ENCODE measurements around the gene UGDH. TPM values are rescaled to one million over a fixed set of nuclear protein-coding genes. Genes with fewer than 3 reads are reported as not detected.
A peak's percentile ranks its signal among the peaks of the same experiment; 100 is the strongest.

UGDH gene
- total and polyA plus RNA-seq, 2 of the 8 experiments (the other 6 are each of a cell fraction or from before 2014, with no cell fraction given) = 32.0 to 128 TPM

DNA sequence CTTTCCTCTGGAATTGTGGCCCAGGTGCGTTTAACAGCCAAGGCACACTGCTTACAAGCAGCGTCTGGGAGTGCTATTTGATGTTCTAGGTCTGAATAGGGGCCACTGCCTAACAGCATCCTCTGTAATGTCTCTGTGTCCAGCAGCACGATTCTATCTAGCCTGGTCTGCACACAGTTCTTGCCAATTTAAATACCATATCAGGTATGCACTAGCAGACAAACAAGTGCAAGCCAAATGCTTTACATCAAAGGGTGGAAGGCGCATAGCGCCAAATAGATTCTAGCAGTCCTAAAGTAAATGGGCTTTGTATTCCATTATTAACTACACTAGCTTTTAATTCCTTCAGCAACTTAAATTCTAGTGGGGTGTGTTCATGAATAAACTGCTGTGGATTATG lies 15.8 kb upstream of the UGDH start:
- no peak overlapping the region for H2BK5ac ChIP-seq (ENCODE audit: low read depth, low read length)
- H3K36me3 ChIP-seq (ENCODE audit: control insufficient read depth in 2 of 4, insufficient read depth in 4 of 4, low read length in 3 of 4) = no peaks in the 10 kb centered on the region
- H3K27ac ChIP-seq (ENCODE audit: low read depth, low read length) = no peak overlapping the region
- peak overlapping the region in 1 of 2 experiments; percentile 22; a peak in 1 of 4 replicates for H3K4me2 ChIP-seq (ENCODE audit: insufficient read depth in 1 of 2, low read depth in 2 of 2, low read length in 2 of 2)
- no peak overlapping the region for H3K9ac ChIP-seq (replicated peaks in 1 of 4; ENCODE audit: extremely low read depth in 1 of 4, low read depth in 3 of 4, low read length in 3 of 4)
- no peak overlapping the region for H3K4me3 ChIP-seq (ENCODE audit: extremely low read depth in 1 of 4, insufficient read depth in 2 of 4, low read depth in 3 of 4, low read length in 4 of 4)
- H3K4ac ChIP-seq (replicated peaks; ENCODE audit: insufficient read length, low read depth, low read length) = no peak overlapping the region
- WGBS, 2 experiments (ENCODE audit: extremely low coverage in 1 of 2, insufficient coverage in 1 of 2, insufficient read length in 1 of 2, insufficient replicate concordance in 2 of 2, low coverage in 1 of 2, low lambda C conversion rate in 2 of 2, missing lambda C conversion rate in 1 of 2) = 85% methylated on average over 5 of the region's 5 CpGs; no CpG with 5 or more reads in 1 of the 2 experiments
- no peak overlapping the region for H4K91ac ChIP-seq (replicated peaks; ENCODE audit: insufficient read length, low read length)
- peaks cover 0 to 1% of the 10 kb centered on the region in 2 experiments for H4K20me1 ChIP-seq (replicated peaks in 1 of 2; ENCODE audit: control insufficient read depth in 1 of 2, insufficient read depth in 2 of 2, low read length in 2 of 2)
- H2BK12ac ChIP-seq (ENCODE audit: low read depth, low read length) = no peak overlapping the region
- no peak overlapping the region for H2BK15ac ChIP-seq (ENCODE audit: low read length)
- H2BK20ac ChIP-seq (ENCODE audit: low read length) = no peak overlapping the region
- no peaks in the 10 kb centered on the region for H3K27me3 ChIP-seq (replicated peaks in 1 of 4; ENCODE audit: control insufficient read depth in 3 of 4, extremely low read depth in 1 of 4, insufficient read depth in 3 of 4, low read length in 3 of 4)
- DNase-seq (ENCODE audit: low read depth in 1 of 2, low spot score in 2 of 2) (no peak), FAIRE-seq (no peak)
- no peak overlapping the region for H2BK120ac ChIP-seq (replicated peaks; ENCODE audit: low read depth, low read length)
- ChIA-PET CTCF (ENCODE audit: partially characterized antibody) (interaction anchor here (1.0 to 1.1 kb wide), 2 partner anchors 22 to 74 kb away, joined by 4 read pairs; no protein-coding TSS in a partner anchor), POLR2A (ENCODE audit: partially characterized antibody) (interaction anchor here (0.8 to 1.5 kb wide), 6 partner anchors 10 to 166 kb away, joined by 3 to 6 read pairs (median 3); partner anchors contain the start of gene UGDH)
- H3K4me1 ChIP-seq (replicated peaks in 1 of 4; ENCODE audit: control insufficient read depth in 3 of 4, insufficient read depth in 4 of 4, low read length in 3 of 4) = peaks cover 0 to 9% (median 5%) of the 10 kb centered on the region in 4 experiments; a peak in 4 of 7 replicates
- no peaks in the 10 kb centered on the region for H3K79me2 ChIP-seq (ENCODE audit: control insufficient read depth in 1 of 2, insufficient read depth in 2 of 2, low read length in 2 of 2)
- no peaks in the 10 kb centered on the region for H3K9me3 ChIP-seq (ENCODE audit: insufficient read depth in 2 of 2, low read depth in 1 of 2, low read length in 1 of 2)
- H3K56ac ChIP-seq (replicated peaks; ENCODE audit: insufficient read length, low read depth, low read length) = no peak overlapping the region
- no peak overlapping the region for H2AFZ ChIP-seq (ENCODE audit: low read length)
- no peaks in the 10 kb centered on the region for H3K79me1 ChIP-seq (ENCODE audit: low read depth, low read length)
- H3K23me2 ChIP-seq (ENCODE audit: low read depth, low read length) = no peaks in the 10 kb centered on the region
- no peak overlapping the region for H3K18ac ChIP-seq (ENCODE audit: extremely low read depth, low read length)
- H2AK5ac ChIP-seq (ENCODE audit: low read depth, low read length) = no peak overlapping the region
- H3K14ac ChIP-seq (ENCODE audit: insufficient read length) = no peak overlapping the region
- no peak overlapping the region for H4K5ac ChIP-seq (ENCODE audit: insufficient read length, low read depth, low read length)
- H4K8ac ChIP-seq (ENCODE audit: extremely low read depth, insufficient read depth, low read length) = no peak overlapping the region
- H3K23ac ChIP-seq (ENCODE audit: insufficient read length) = no peak overlapping the region
- TF ChIP-seq BRCA1 (IDR thresholded peaks at IDR 0.05; ENCODE audit: low read depth, low read length) (no peak), NANOG (IDR thresholded peaks at IDR 0.05; ENCODE audit: insufficient read depth, low read depth, low read length, poor library complexity, severe bottlenecking) (no peak), ZNF274 (IDR thresholded peaks at IDR 0.05; ENCODE audit: borderline replicate concordance, extremely low read depth, low read length) (no peak), TCF12 (IDR thresholded peaks at IDR 0.05; ENCODE audit: low read depth, low read length) (no peak), SIRT6 (IDR thresholded peaks at IDR 0.05; ENCODE audit: low read length) (no peak), POLR2AphosphoS5 (IDR thresholded peaks at IDR 0.05; ENCODE audit: low read depth, low read length) (no peak), KDM1A (IDR thresholded peaks at IDR 0.05; ENCODE audit: borderline replicate concordance, low read length) (no peak), CHD2 (IDR thresholded peaks at IDR 0.05; ENCODE audit: low read length) (no peak), ATF3 (IDR thresholded peaks at IDR 0.05; ENCODE audit: insufficient read depth, low read depth, low read length) (no peak), RXRA (IDR thresholded peaks at IDR 0.05; ENCODE audit: insufficient read depth, low read depth, low read length) (no peak), SP1 (IDR thresholded peaks at IDR 0.05; ENCODE audit: low read depth, low read length) (no peak), CTBP2 (IDR thresholded peaks at IDR 0.05; ENCODE audit: borderline replicate concordance, insufficient read depth, insufficient read length, low read length) (no peak), HDAC2 (IDR thresholded peaks at IDR 0.05; ENCODE audit: borderline replicate concordance in 1 of 2, low read depth in 2 of 2, low read length in 2 of 2) (no peak), CHD1 (IDR thresholded peaks at IDR 0.05; ENCODE audit: low read depth, low read length) (no peak)

All from H1 (cell line).